Measurements from ENCODE around the gene CNOT4. TPM values are rescaled to one million over a fixed set of nuclear protein-coding genes. Genes with fewer than 3 reads are reported as not detected.
A peak's percentile ranks its signal among the peaks of the same experiment; 100 is the strongest.

Gene CNOT4
- total RNA-seq, 1 donor from 2014 or later, result 3.9 TPM

- H3K4me3 ChIP-seq (ENCODE audit: low read depth, low read length), result no peak overlapping the region
- DNase-seq (ENCODE audit: low read depth) (no peak), FAIRE-seq (no peak)
- peaks cover 4% of the 10 kb centered on the region for H3K36me3 ChIP-seq (ENCODE audit: control insufficient read depth, insufficient read depth, low read length)
- no peaks in the 10 kb centered on the region for H3K27me3 ChIP-seq (ENCODE audit: control insufficient read depth, insufficient read depth, low read length)
- TF ChIP-seq, protein P1, sequence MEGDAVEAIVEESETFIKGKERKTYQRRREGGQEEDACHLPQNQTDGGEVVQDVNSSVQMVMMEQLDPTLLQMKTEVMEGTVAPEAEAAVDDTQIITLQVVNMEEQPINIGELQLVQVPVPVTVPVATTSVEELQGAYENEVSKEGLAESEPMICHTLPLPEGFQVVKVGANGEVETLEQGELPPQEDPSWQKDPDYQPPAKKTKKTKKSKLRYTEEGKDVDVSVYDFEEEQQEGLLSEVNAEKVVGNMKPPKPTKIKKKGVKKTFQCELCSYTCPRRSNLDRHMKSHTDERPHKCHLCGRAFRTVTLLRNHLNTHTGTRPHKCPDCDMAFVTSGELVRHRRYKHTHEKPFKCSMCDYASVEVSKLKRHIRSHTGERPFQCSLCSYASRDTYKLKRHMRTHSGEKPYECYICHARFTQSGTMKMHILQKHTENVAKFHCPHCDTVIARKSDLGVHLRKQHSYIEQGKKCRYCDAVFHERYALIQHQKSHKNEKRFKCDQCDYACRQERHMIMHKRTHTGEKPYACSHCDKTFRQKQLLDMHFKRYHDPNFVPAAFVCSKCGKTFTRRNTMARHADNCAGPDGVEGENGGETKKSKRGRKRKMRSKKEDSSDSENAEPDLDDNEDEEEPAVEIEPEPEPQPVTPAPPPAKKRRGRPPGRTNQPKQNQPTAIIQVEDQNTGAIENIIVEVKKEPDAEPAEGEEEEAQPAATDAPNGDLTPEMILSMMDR (IDR thresholded peaks at IDR 0.05; ENCODE audit: insufficient read depth, low read length, severe bottlenecking), result no peak
These were observed 119.9 kb downstream of the CNOT4 start for GRCh38 chr7:135389971-135390370.

DNA sequence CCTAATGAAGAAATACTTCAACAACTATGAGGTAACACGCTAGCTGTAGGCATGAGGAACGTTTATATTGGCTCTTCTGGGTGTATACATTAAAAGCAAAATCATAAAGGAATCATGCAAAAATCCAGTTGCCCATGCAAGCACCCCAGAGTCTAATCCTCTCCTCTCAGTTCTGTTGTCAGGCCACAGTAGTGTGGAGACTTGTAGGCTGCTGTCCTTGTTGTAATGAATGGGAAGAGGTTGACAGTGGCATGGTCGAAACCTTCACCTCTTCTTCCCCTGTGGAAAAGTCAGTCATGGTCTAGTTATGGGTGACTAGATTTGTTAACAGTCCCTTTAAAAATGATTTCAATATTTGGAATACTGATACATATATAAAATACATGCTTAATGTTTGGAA lies 121.3 kb downstream of the CNOT4 start:
- H3K4me3 ChIP-seq (ENCODE audit: low read depth, low read length), result no peak overlapping the region
- H3K27me3 ChIP-seq (ENCODE audit: control insufficient read depth, insufficient read depth, low read length), result no peaks in the 10 kb centered on the region
- H3K36me3 ChIP-seq (ENCODE audit: control insufficient read depth, insufficient read depth, low read length), result peaks cover 1% of the 10 kb centered on the region
- DNase-seq (ENCODE audit: low read depth) (no peak), FAIRE-seq (no peak)
- TF ChIP-seq, protein P1 (IDR thresholded peaks at IDR 0.05; ENCODE audit: insufficient read depth, low read length, severe bottlenecking), result no peak

DNA sequence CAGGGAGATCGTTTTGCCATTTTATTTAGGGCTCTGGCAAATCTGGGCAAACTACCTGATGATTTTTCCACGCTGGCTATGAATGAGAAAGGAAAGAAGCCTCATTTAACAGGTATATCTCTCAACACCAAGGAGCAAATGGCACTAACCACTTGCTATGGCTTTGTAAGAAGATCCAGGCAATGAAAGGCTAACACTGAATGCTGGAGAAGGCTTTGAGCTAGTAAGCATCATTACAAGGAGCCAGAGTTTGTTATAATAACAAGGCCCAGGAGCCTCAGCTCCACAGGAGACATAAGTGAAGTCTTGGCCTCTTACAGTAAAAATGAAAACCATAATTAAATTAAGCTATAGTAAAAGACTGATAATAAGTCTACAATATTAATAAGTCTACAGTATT lies 123.1 kb downstream of the CNOT4 start:
- TF ChIP-seq, protein P1 (IDR thresholded peaks at IDR 0.05; ENCODE audit: insufficient read depth, low read length, severe bottlenecking), result no peak
- Histone ChIP-seq H3K36me3 (ENCODE audit: control insufficient read depth, insufficient read depth, low read length) (peaks cover 1% of the 10 kb centered on the region), H3K4me3 (ENCODE audit: low read depth, low read length) (no peak overlapping the region), H3K27me3 (ENCODE audit: control insufficient read depth, insufficient read depth, low read length) (no peaks in the 10 kb centered on the region)
- DNase-seq (ENCODE audit: low read depth), result no peak
- FAIRE-seq, result no peak

DNA sequence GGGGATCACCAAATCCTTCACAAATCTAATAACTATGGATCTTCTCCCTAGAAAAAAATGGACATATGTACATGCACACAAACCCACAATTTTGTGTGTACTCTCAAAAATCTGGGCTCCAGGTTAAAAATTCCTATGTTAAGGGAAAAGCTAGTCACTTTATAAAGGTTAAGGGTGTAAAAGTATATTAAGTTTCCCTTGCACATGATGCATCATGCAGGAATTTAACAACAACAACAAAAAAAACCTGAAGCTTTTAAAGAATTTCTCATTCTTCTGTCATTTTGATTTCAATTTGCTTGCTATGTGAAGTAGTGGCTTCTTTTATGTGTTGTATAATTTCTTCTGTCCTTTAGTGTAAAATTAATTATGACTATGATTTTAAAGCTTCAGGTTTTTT lies 123.7 kb downstream of the CNOT4 start:
- TF ChIP-seq, protein P1 (IDR thresholded peaks at IDR 0.05; ENCODE audit: insufficient read depth, low read length, severe bottlenecking), result no peak
- no peak for FAIRE-seq
- H3K27me3 ChIP-seq (ENCODE audit: control insufficient read depth, insufficient read depth, low read length), result no peaks in the 10 kb centered on the region
- DNase-seq (ENCODE audit: low read depth), result peak; percentile 12
- H3K4me3 ChIP-seq (ENCODE audit: low read depth, low read length), result no peak overlapping the region
- H3K36me3 ChIP-seq (ENCODE audit: control insufficient read depth, insufficient read depth, low read length), result peaks cover 1% of the 10 kb centered on the region

GRCh38 chr7:135385209-135385608 lies 124.7 kb downstream of the CNOT4 start:
- FAIRE-seq, result no peak
- DNase-seq (ENCODE audit: low read depth), result peak; percentile 28

More at GRCh38 chr7:135385209-135385608, 124.7 kb downstream of the CNOT4 start:
- H3K36me3 ChIP-seq (ENCODE audit: control insufficient read depth, insufficient read depth, low read length), result peaks cover 1% of the 10 kb centered on the region
- no peaks in the 10 kb centered on the region for H3K27me3 ChIP-seq (ENCODE audit: control insufficient read depth, insufficient read depth, low read length)
- TF ChIP-seq, protein P1 (IDR thresholded peaks at IDR 0.05; ENCODE audit: insufficient read depth, low read length, severe bottlenecking), result no peak
- H3K4me3 ChIP-seq (ENCODE audit: low read depth, low read length), result no peak overlapping the region

Measured in bronchial epithelial cell (primary cell).